Thoracic aorta endothelial cell (primary cell): ENCODE measurements around the gene OR2T27. TPM values are rescaled to one million over a fixed set of nuclear protein-coding genes. Genes with fewer than 3 reads are reported as not detected.

ENCODE experiments used
- total RNA-seq: library from RNA; depleted of rRNA; stranded (reverse); fragments of >200 nt; gene quantifications from 2 replicates; pipeline ENCODE4 v1.2.3, GENCODE V29; 2012

The OR2T27 gene, protein sequence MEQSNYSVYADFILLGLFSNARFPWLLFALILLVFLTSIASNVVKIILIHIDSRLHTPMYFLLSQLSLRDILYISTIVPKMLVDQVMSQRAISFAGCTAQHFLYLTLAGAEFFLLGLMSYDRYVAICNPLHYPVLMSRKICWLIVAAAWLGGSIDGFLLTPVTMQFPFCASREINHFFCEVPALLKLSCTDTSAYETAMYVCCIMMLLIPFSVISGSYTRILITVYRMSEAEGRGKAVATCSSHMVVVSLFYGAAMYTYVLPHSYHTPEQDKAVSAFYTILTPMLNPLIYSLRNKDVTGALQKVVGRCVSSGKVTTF
- total RNA-seq = not detected in 2 replicates

GRCh38 chr1:248655354-248655753 lies at the start of gene OR2T27:
Gene OR2T27 (minus strand): TSS chr1:248655528. CDS start chr1:248650884, 4,644 bp downstream.

GRCh38 chr1:248702714-248703113 lies 47.4 kb upstream of the OR2T27 start, which contains the start of gene OR14I1:
Gene OR14I1 (minus strand): TSS chr1:248702766.

GRCh38 chr1:248645178-248645577 lies 10.2 kb downstream of the OR2T27 start, which contains the start of gene OR2T35:
Gene OR2T35 (minus strand): TSS chr1:248645278. CDS start chr1:248639258, 6,020 bp downstream.

GRCh38 chr1:248634991-248635390 lies 20.3 kb downstream of the OR2T27 start, which contains the start of gene OR2T11:
Gene OR2T11 (minus strand): TSS chr1:248635091. CDS start chr1:248627128, 7,963 bp downstream.

Other genes starting within 250 kb of the OR2T27 start
- not detected in 2 replicates for gene OR2T2, start 209.9 kb downstream of the OR2T27 start, total RNA-seq
- not detected in 2 replicates for gene OR2T3, start 182.2 kb downstream of the OR2T27 start, total RNA-seq
- gene OR2T5, start 166.9 kb downstream of the OR2T27 start, total RNA-seq = not detected in 2 replicates
- gene OR2G6, start 147.5 kb downstream of the OR2T27 start, total RNA-seq = not detected in 2 replicates
- gene OR2T29, start 92.8 kb downstream of the OR2T27 start, total RNA-seq = not detected in 2 replicates
- not detected in 2 replicates for gene OR2T34, start 80.8 kb downstream of the OR2T27 start, total RNA-seq
- not detected in 2 replicates for gene OR2T10, start 57.8 kb downstream of the OR2T27 start, total RNA-seq
- not detected in 2 replicates for gene OR2T11, start 20.4 kb downstream of the OR2T27 start, total RNA-seq
- not detected in 2 replicates for gene OR2T35, start 10.2 kb downstream of the OR2T27 start, total RNA-seq
- gene OR14I1, start 47.2 kb upstream of the OR2T27 start, total RNA-seq = not detected in 2 replicates
- gene LYPD8, start 100.2 kb upstream of the OR2T27 start, total RNA-seq = not detected in 2 replicates
- 23.9 and 26.0 TPM in 2 replicates for gene SH3BP5L, start 170.4 kb upstream of the OR2T27 start, total RNA-seq
- 16.6 and 22.5 TPM in 2 replicates for gene ZNF672, start 182.7 kb upstream of the OR2T27 start, total RNA-seq
- 16.9 and 18.1 TPM in 2 replicates for gene ZNF692, start 203.6 kb upstream of the OR2T27 start, total RNA-seq